ENCODE data around the gene SPATS2.
"Not testable (repeated sequence)": the region's sequence is repeated elsewhere in the genome, so short reads cannot be mapped to it uniquely, and the experiment has no call there.

SPATS2 gene

DNA sequence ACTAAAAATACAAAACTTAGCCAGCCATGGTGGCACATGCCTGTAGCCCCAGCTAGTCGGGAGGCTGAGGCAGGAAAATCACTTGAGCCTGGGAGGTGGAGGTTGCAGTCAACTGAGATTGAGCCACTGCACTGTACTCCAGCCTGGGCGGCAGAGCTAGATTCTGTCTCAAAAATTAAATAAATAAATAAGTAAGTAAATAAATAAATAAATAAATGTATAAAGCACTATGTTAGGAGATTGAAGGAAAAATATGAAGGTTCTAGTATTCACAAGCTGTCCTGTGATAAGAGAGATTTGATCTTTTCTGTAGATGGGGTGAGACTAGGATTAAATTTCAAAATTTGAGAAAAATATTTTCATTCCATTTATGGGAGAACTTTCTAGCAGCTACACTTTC lies 14.9 kb upstream of the SPATS2 start:
- DNase-seq (ENCODE audit: low read depth) = no peak

DNA sequence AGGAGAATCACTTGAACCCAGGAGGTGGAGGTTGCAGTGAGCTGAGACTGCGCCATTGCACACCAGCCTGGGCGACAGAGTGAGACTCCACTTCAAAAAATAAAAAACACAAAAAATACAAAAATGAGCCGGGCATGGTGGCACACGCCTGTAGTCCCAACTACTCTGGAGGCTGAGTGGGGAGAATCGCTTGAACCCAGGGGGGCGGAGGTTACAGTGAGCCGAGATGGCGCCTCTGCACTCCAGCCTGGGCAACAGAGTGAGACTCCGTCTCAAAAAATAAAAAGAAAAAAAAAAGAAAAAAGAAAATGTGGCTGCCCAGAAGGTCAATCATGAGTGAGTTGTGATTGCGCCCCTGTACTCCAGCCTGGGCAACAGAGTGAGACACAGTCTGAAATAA lies 11.3 kb upstream of the SPATS2 start:
- no peak for DNase-seq (ENCODE audit: low read depth)

DNA sequence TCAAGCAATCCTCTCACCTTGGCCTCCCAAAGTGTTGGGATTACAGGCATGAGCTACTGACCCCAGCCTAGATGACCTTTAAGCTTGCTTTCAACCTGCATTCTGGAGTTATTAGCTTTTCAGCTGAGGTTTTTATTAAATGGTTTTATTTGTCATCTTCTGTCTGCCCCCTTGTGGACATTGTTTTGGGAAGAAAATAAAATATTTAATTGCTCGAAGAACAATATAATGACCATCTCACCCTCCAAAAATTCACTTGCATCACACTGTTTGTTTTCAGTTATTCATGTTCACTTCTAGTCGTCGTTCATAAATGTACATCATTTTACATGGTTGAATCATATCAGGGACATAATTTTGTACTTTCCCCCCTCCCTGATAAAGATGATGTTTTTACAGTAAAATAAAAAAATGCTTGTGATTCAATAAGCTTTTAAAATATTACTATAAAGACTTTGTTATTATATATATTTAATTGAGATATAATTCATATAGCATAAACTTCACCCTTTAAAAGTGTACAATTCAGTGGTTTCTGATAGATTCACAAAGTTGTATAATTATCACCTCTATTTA lies 10.1 kb upstream of the SPATS2 start:
- no peak for DNase-seq (ENCODE audit: low read depth)

DNA sequence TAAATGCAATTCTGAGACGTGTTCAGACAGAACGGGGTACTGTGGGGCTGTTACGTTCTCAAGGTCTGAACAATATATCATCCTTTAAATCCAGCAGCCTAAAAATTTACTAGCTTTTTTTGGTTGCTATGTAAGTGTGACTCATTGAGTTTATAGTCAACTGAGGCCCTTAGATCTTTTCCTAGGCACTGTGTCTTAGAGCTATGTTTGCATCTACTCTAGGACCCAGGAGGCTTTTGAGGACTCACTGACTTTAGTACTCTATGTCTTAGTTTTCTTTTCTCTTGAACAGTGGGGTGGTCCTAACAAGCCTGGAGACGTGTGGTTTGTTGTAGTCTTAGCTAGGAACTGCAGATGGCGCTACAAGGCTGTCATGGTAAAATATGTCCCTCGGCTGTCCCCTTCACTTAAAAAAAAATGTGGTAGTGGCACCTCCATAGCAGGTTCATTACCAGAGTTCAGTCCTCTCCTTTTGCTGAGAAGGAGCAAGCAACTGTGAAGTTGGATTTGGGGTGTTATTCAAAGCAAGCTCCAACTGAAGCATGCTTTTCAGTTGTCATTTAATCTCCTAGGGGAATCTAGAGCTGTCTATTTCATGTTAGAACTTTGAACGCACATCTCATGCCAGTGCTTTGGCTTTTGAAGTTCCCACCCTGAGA lies 8.7 kb upstream of the SPATS2 start:
- peak; percentile 44 for DNase-seq (ENCODE audit: low read depth)

DNA sequence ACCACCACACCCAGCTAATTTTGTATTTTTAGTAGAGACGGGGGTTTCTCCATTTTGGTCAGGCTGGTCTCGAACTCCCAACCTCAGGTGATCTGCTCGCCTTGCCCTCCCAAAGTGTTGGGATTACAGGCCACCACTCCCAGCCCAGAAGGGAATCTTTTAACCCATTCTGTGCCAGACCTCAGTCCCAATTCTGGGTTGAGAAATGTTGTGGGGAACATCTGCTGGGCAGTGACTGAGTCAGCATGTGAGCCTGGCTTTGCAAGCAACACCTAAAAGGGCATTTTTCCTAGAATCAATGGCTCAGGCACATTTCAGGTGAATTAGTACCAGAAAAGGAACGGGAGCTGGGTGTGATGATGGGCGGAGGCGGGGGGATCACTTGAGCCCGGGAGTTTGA lies 7.6 kb upstream of the SPATS2 start:
- no peak for DNase-seq (ENCODE audit: low read depth)

DNA sequence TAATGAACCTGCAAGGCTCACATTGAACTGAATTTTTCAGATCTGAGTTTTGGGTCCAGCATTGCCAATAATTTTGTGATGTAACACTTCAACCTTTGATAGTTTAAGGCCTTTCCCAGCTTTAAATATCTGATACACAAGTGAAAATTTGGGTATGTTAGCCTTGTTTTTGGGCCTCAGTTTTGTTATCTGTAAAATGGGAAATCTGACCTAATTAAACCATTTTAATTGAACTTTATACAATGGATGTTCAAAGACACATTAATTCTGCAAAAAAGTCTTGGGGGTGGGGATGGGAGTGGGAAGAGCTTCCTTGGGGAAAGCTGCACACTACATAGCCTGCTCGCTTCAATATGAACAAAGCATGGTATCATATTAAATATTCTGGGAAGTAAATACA lies 5.2 kb upstream of the SPATS2 start:
- no peak for DNase-seq (ENCODE audit: low read depth)

DNA sequence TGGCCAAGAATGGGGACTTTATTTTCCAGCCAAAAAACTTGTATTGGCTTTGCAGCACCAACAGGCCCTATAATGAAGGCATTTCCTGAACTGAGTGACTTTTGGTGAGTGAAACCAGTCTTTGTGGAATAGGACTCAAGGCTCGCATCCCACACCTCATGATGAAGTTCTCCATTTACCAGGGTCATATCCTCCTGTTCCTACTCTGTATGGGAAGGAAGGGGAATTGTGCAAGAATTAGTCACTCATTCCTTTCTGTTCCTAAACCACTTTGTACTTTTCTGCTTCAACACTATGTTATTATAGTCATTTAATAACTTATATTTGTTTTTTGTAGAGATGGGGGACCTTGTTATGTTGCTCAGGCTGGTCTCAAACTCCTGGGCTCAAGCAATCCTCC lies 2.3 kb upstream of the SPATS2 start:
- no peak for DNase-seq (ENCODE audit: low read depth)

DNA sequence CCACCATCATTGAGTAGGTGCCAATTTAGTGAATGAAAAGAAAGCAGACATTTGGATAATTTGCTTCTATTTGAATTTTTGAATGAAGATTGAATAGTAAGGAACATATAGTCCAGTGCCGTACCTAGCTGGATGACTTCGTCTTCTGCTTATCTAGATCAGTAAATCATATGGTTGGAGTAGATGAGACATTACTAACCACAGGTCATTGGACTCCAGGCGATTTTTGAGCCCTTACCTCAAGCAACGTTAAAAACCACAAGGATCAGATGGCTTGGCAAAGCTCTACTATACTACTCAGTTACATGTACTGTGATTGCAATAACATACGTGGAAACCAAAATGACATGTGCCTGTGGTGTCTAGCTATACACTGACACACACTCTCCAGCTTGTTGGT lies 1.7 kb upstream of the SPATS2 start:
- no peak for DNase-seq (ENCODE audit: low read depth)

DNA sequence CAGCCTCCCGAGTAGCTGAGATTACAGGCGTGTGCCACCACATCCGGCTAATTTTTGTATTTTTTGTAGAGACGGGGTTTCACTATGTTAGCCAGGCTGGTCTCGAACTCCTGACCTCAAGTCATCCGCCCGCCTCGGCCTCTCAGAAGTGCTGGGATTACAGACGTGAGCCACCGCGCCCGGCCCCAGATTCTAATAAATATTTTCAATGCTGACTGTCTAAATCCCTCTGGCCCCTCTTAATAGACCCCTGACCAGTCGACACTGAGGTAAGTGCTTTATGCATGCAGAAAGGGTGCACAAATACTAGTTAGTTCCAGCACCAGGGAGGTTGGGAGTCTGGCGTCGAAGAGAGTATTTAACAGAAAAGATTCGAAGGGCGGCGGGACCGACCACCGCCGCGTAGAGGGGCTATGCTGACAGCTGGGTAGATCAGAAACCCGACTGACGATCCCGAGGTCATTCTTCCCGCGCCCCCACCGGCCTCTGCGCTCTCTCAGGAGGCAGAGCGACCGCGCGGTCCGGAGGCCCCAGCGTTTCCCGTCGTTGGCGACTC lies 1.1 kb upstream of the SPATS2 start:
- no peak for DNase-seq (ENCODE audit: low read depth)

DNA sequence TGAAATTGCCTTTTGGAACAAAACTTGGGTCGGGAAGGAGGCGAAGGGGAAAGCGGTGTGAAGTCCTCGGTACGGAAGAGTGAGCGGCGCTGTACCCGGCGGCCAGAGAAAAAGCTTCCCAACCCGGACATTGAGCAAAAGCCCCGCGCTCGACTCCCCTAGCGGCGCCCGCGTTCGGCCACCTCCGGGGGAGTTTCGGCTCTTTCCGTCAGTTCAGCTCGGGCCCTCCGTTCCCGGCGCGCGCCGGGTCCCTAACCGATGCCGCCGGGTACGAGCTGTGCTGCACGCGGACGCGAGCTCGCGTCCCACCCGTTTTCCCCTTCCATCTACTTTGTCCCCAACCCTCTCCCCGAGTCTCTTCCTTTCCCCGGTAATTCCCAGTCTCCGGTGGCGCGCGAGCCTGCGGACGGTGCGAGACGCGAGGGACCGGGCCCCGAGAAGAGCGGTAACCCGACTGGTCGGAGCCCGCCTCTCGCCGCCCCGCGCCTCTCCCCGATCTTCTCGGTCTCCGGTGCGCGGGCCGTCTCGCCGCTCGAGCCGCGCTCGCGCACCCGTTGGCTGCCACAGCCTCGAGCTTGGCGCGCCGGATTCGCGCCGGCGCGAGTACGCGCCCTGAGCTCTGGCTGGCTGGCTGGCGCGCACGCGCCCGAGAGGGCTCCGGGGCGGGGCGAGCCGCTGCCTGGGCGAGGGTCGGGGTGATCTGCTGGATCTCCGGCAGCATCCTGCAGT lies 446 bp upstream of the SPATS2 start:
- DNase-seq (ENCODE audit: low read depth) = peak; percentile 82

DNA sequence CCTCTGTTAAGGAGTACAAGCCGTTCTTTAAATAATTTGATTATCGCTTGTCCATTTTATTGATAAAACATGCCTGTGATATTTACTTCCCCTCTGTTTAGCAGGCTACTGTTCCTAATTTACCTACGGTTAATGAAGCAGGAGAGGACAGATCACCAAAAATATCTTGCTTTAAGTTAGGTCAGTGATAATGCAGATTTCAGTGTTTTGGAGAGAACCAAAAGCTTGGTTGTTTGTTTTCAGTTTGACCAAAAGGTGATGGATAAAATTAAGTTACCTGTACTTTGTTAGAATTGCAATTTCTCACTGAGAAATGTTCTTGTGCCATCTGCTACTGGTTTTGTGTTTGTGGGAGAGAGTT lies 958 bp downstream of the SPATS2 start:
- no peak for DNase-seq (ENCODE audit: low read depth)

DNA sequence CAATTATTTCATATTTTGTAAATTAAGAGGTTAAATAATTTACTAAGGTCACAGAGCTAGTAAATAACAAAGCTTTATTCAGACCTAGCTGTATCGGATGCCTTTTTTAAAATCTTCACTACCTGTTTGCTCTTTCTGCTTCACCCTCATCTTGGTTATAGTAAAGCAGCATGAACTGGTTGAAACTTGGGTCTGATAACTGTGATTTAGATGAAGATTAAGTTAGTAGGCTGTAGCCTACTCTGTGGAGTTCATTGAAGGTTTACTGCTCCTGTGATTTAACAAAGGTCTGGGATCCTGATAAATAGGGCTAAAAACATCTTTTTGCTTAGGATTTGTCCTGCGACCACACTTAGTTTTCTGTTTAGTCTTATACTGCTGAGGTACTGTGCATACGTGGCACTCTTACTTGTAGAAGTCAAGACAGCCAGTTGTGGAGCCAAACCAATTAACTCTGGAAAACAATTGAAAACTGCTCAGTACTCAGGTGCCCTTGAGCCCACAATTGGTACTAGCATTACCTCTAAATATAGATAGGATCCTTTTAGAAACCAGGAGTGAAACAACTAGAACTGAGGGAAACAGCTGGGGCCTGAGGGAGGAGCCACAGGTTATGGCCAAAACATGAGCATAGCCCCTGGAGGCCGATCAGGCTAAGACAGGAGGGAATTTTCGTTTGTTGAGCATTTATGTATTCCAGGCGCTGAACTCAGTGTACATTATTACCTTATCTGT lies 2.3 kb downstream of the SPATS2 start:
- DNase-seq (ENCODE audit: low read depth) = no peak

DNA sequence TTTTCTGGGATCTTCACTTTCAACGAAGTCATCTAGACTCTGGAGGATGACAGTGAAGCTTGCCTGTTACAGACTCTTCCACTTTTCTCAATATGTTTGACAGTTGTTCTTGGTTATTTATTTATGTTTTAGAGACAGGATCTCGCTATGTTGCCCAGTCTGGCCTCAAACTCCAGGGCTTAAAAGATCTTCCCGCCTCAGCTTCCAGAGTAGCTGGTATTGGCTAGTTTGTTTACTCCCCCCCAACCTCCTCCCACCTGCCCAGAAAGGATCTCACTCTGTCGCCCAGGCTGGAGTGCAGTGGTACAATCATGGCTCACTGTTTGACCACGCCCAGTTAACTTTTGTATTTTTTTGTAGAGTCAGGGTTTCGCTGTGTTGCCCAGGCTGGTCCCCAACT lies 3.3 kb downstream of the SPATS2 start:
- no peak for DNase-seq (ENCODE audit: low read depth)

DNA sequence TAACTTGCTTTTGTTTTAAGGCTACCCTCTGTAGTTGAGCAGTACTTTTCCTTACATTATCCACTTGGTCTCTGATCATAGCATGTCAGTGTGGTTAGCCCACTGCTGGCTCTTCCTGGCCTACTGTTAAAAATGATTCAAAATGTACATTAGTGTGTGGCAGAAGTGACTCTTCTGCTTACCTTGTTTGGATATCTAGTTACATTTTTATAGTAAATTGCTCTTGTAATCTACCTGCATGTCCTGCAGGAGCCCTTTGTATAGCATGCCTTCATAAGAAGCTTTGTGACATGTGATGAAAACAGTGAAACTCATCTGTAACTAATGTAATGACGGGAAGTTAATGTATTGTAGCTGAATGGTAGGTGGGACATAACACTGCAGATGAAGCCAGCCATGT lies 8.1 kb downstream of the SPATS2 start:
- DNase-seq (ENCODE audit: low read depth) = no peak

DNA sequence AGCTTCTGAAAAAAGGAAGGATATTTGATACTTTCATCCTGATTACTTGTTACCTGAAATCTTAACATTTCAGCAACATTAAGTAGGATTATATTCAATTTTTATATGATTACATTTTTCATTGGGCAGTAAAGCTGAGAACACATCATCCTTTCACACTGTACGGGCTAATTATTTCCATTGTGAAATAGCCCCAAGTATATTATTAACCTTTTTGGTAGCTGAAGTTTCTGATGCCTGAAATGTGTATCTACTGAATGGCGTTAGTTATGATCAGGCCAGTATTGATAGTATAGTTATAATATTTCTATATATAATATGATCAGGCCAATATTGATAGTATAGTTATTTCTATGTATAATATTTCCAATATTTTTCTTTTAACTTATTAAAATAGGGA lies 10.1 kb downstream of the SPATS2 start:
- no peak for DNase-seq (ENCODE audit: low read depth)

DNA sequence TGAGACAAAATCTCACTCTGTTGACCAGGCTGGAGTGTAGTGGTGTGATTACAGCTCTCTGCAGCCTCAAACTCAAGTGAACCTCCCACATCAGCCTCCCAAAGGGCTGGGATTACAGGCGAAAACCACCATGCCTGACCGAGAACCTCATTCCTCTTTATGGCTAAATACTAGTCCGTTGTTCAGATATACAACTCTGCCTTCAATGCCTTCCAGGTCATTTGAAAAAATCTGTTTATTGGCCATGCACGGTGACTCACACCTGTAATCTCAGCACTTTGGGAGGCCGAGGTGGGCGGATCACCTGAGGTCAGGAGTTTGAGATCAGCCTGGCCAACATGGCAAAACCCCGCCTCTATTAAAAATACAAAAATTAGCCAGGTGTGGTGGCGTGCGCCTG lies 12.9 kb downstream of the SPATS2 start:
- not testable (repeated sequence) for DNase-seq (ENCODE audit: low read depth)

DNA sequence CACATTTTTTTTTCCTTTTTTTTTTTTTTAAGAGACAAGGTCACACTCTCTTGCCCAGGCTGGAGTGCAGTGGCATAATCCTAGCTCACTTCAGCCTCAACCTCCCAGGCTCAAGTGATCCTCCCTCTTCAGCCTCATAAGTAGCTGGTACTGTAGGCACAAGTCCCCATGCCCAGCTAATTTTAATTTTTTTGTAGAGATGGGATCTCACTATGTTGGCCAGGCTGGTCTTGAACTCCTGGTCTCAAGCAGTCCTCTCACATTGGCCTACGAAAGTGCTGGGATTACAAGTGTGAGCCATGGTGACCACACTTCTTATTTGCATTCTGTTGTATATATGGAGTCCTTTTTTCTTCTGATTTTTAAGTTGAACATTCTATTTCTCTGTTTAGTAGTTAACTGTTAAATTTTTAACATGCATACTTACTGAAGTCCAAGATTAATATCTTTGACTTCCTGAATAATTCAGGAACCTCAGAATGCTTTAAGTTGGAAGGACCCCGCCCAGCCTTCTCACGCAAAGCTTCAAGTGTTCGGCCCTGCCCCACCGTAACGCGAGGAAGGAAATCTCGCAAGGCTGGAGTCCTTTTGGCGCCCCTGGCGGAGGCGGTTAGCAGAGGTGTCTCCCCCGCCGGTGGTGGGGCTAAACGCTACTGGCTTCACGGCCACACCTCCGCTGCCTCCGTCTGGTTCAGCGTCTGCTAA lies 21.6 kb downstream of the SPATS2 start:
- peak; percentile 41 for DNase-seq (ENCODE audit: low read depth)

DNA sequence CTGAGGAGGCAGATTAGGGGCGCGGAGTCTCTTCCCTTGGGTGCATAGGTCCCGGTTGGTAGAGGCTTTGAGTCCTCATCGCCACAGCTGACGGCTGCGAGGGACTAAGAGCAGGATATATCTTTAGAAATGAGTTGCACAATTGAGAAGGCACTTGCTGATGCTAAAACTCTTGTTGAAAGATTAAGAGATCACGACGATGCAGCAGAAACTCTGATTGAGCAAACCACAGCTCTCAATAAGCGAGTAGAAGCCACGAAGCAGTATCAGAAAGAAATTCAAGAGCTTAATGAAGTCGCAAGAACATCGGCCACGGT lies 22.1 kb downstream of the SPATS2 start:
- no peak for DNase-seq (ENCODE audit: low read depth)

DNA sequence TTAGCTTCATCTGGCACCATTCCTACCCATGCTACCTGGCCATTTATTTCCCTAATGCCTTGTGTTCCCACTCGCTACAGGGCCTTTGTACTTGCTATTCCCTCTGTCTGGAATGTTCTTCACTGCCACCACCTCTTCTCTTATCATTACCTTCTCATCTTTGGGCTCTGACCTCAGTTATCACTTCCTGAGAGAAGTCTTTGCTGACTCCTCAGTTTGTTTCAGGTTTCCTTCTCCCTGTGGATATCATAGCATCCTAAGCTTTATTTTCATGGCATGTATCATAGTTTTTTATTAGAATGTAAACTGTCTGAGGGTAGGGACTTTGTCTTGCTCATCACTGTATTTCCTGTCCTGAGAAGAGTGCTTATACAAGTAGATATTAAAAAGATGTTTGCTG lies 29.7 kb downstream of the SPATS2 start:
- no peak for DNase-seq (ENCODE audit: low read depth)

DNA sequence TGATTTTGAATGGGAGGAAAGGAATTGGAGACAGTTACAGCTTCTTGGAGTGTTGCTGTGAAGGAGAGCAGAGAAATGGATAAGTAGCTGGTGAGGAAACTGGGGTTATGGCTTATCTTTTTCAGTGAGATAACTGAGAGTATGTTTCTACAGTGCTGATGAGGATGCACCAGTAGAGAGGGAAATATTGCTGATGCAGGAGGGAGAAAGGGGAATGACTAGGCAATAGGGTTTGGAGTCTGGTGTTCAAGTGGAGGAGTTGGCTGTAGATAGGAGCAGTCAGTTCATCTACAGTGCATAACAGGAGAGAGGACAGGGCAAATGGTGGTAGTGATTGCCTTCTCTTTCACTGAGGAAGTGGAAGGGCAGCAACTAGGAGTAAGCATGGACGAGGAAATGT lies 33.0 kb downstream of the SPATS2 start:
- no peak for DNase-seq (ENCODE audit: low read depth)

DNA sequence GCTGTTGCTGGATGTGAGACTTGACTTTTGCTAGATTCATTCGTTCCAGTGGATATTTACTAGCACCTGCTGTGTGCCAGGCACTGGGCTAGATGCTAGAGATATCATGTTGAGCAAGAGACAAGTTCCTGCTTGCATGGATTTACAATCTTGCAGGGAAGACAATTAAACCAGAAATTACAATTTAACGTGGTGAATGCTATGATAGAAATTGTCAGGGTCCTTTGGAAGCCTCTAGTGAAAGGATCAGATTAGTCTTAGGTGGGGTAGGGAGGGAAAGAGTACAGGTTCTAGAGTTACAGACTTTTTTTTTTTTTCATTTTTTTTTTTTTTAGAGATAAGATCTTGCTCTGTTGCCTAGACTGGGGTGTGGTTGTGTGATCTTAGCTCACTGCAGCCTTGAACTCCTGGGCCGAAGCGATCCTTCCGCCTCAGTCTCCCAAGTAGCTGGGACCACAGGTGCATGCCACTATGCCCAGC lies 36.7 kb downstream of the SPATS2 start:
- no peak for DNase-seq (ENCODE audit: low read depth)

DNA sequence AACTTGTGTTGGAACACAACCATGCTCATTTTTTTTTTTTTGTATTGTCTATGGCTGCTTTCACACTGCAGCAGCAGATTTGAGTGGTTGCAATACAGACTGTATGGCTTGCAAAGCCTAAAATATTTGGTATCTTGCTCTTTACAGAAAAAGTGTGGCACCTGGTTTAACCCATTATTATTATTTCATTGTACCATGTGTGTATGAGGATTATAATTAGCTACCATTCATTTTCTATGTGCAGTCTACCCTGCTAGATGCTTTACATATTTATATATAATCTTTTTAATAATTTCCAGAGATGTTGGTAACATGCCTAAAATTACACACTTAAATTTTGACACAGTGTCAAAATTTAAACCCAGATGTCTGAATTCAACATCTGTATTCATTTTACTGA lies 37.7 kb downstream of the SPATS2 start:
- no peak for DNase-seq (ENCODE audit: low read depth)
